Neuronal stem cell (in vitro differentiated cells): ENCODE data around the gene NFAM1.

Experiments used
- DNase-seq: peaks from one replicate; pipeline ENCODE4 v3.0.0-alpha.2; 2013; ENCODE audit warnings: low spot score
- H2AFZ ChIP-seq: one replicate; pipeline ENCODE4 v1.6.1; 2013; ENCODE audit warnings: mild to moderate bottlenecking, low read length, inconsistent platforms
- H2AK5ac ChIP-seq: 2 replicates; pipeline ENCODE4 v1.6.1; 2013; ENCODE audit warnings: low read depth, mild to moderate bottlenecking, inconsistent platforms, low read length, moderate library complexity, mixed read lengths
- H2BK120ac ChIP-seq: 2 replicates; pipeline ENCODE4 v1.6.1; 2013; ENCODE audit warnings: low read depth, mild to moderate bottlenecking, inconsistent platforms, low read length, moderate library complexity, mixed read lengths
- H2BK12ac ChIP-seq: one replicate; pipeline ENCODE4 v1.6.1; 2013; ENCODE audit warnings: low read length, inconsistent platforms
- H2BK15ac ChIP-seq: 2 replicates; pipeline ENCODE4 v1.6.1; 2013; ENCODE audit warnings: mild to moderate bottlenecking, low read length, inconsistent platforms, mixed read lengths
- H2BK5ac ChIP-seq: one replicate; pipeline ENCODE4 v1.6.1; 2013; ENCODE audit warnings: inconsistent platforms, mild to moderate bottlenecking, low read length, moderate library complexity
- H3K14ac ChIP-seq: one replicate; pipeline ENCODE4 v1.6.1; 2013; ENCODE audit warnings: low read length, inconsistent platforms
- H3K18ac ChIP-seq: 2 replicates; pipeline ENCODE4 v1.6.1; 2013; ENCODE audit warnings: low read length, inconsistent platforms
- H3K23ac ChIP-seq: 2 replicates; pipeline ENCODE4 v1.6.1; 2013; ENCODE audit warnings: low read depth, mild to moderate bottlenecking, mixed read lengths, low read length, inconsistent platforms; ENCODE audit not compliant: poor library complexity
- H3K27ac ChIP-seq: replicated peaks from 3 replicates; pipeline ENCODE4 v1.5.1; 2013; ENCODE audit warnings: low read length, inconsistent platforms
- H3K27me3 ChIP-seq, 3 experiments: 2 replicates each; pipeline ENCODE4 v1.6.1; 2013; ENCODE audit warnings: low read length in 3 of 3, mild to moderate bottlenecking in 2 of 3, inconsistent platforms in 1 of 3, low read depth in 1 of 3, mixed read lengths in 1 of 3, moderate library complexity in 1 of 3; ENCODE audit not compliant: control insufficient read depth in 3 of 3, insufficient read depth in 3 of 3
- H3K36me3 ChIP-seq, 2 donors: replicated peaks in 1 of 2; 2 replicates each; pipeline ENCODE4 v1.6.1; 2013; ENCODE audit warnings: low read length in 2 of 2; ENCODE audit not compliant: control insufficient read depth in 2 of 2, insufficient read depth in 2 of 2
- H3K4ac ChIP-seq: 2 replicates; pipeline ENCODE4 v1.6.1; 2013; ENCODE audit warnings: inconsistent platforms, mild to moderate bottlenecking, low read length, moderate library complexity
- H3K4me1 ChIP-seq, 2 donors: 1 replicate in 1 of 2; 2 replicates in 1 of 2; pipeline ENCODE4 v1.6.1; 2013; ENCODE audit warnings: low read length in 2 of 2, low read depth in 1 of 2; ENCODE audit not compliant: control insufficient read depth in 2 of 2, insufficient read depth in 1 of 2
- H3K4me2 ChIP-seq: one replicate; pipeline ENCODE4 v1.6.1; 2013; ENCODE audit warnings: mild to moderate bottlenecking, low read length, inconsistent platforms; ENCODE audit not compliant: insufficient read depth, poor library complexity, severe bottlenecking
- H3K4me3 ChIP-seq, 2 donors: 2 replicates each; pipeline ENCODE4 v1.5.1; 2013; ENCODE audit warnings: low read length in 2 of 2, mild to moderate bottlenecking in 2 of 2, inconsistent platforms in 1 of 2, moderate library complexity in 1 of 2
- H3K79me1 ChIP-seq: one replicate; pipeline ENCODE4 v1.6.1; 2013; ENCODE audit warnings: low read depth, mild to moderate bottlenecking, inconsistent platforms, low read length, moderate library complexity
- H3K9ac ChIP-seq: one replicate; pipeline ENCODE4 v1.6.1; 2013; ENCODE audit warnings: mild to moderate bottlenecking, low read depth, low read length, inconsistent platforms; ENCODE audit not compliant: poor library complexity
- H3K9me3 ChIP-seq, 2 donors: replicated peaks in 1 of 2; 2 replicates each; pipeline versions ENCODE3 to v1.6.1; 2013; ENCODE audit warnings: low read length in 2 of 2, mild to moderate bottlenecking in 2 of 2, inconsistent platforms in 1 of 2, low read depth in 1 of 2, mixed read lengths in 1 of 2, moderate library complexity in 1 of 2; ENCODE audit not compliant: control insufficient read depth in 2 of 2, insufficient read depth in 1 of 2
- H4K8ac ChIP-seq: one replicate; pipeline ENCODE4 v1.6.1; 2013; ENCODE audit warnings: low read depth, mild to moderate bottlenecking, inconsistent platforms, low read length, moderate library complexity
- H4K91ac ChIP-seq: one replicate; pipeline ENCODE4 v1.6.1; 2013; ENCODE audit warnings: low read length, low read depth, mild to moderate bottlenecking, inconsistent platforms; ENCODE audit not compliant: poor library complexity
- WGBS, 2 donors: extraction: QIAGEN DNeasy Blood & Tissue Kit; methylation state at CpG; one replicate each; pipeline ENCODE4 v1.1.7; 2013; ENCODE audit warnings: missing lambda C conversion rate in 2 of 2, mixed read lengths in 1 of 2; ENCODE audit not compliant: insufficient read length in 2 of 2, insufficient replicate concordance in 1 of 2; ENCODE audit errors: extremely low coverage in 2 of 2; 5-methylcytosine and 5-hydroxymethylcytosine counted together

NFAM1 gene

GRCh38 chr22:42399315-42400271, 32.6 kb downstream of the NFAM1 start:
- H2BK15ac ChIP-seq = no peak overlapping the region
- no peak overlapping the region for H4K8ac ChIP-seq
- H3K18ac ChIP-seq = peak overlapping the region; percentile 79
- H4K91ac ChIP-seq = no peak overlapping the region
- H3K4me3 ChIP-seq = no peak overlapping the region
- peak overlapping the region; percentile 21 for H3K4me2 ChIP-seq
- no peaks in the 10 kb centered on the region for H3K79me1 ChIP-seq
- no peaks in the 10 kb centered on the region for H3K9me3 ChIP-seq
- H2BK120ac ChIP-seq = no peak overlapping the region
- H3K27ac ChIP-seq = peak overlapping the region; percentile 33
- peaks cover 4 to 7% of the 10 kb centered on the region in 2 donors for H3K4me1 ChIP-seq
- no peak overlapping the region for H2BK12ac ChIP-seq
- no peak overlapping the region for H2BK5ac ChIP-seq
- H3K4ac ChIP-seq = no peak overlapping the region
- H3K23ac ChIP-seq = no peak overlapping the region
- H3K36me3 ChIP-seq = no peaks in the 10 kb centered on the region
- DNase-seq = peak; percentile 37
- no CpG with 5 or more reads among the region's 30 CpGs for WGBS, 2 donors
- H2AFZ ChIP-seq = peak overlapping the region; percentile 72
- H3K14ac ChIP-seq = no peak overlapping the region
- H2AK5ac ChIP-seq = no peak overlapping the region
- peaks cover 0 to 56% (median 0%) of the 10 kb centered on the region in 3 experiments for H3K27me3 ChIP-seq
- H3K9ac ChIP-seq = peak overlapping the region; percentile 25

- DNase-seq = no peak
- Histone ChIP-seq H3K23ac (no peak overlapping the region), H2BK5ac (no peak overlapping the region), H3K4ac (no peak overlapping the region), H3K79me1 (no peaks in the 10 kb centered on the region), H3K4me1 (peaks cover 4 to 7% of the 10 kb centered on the region in 2 donors), H2BK120ac (no peak overlapping the region), H2AK5ac (peak overlapping the region; percentile 20), H3K9me3 (no peaks in the 10 kb centered on the region), H4K8ac (no peak overlapping the region), H3K9ac (no peak overlapping the region), H3K4me2 (no peak overlapping the region), H2BK12ac (no peak overlapping the region), H3K27me3 (peaks cover 0 to 39% (median 0%) of the 10 kb centered on the region in 3 experiments), H4K91ac (no peak overlapping the region), H3K14ac (no peak overlapping the region), H3K18ac (no peak overlapping the region), H3K36me3 (no peaks in the 10 kb centered on the region), H3K4me3 (peak overlapping the region in 1 of 2 donors; percentile 36), H3K27ac (no peak overlapping the region), H2BK15ac (peak overlapping the region; percentile 44), H2AFZ (no peak overlapping the region)
- no CpG with 5 or more reads among the region's 15 CpGs for WGBS, 2 donors
These were observed 34.6 kb downstream of the NFAM1 start for GRCh38 chr22:42397332-42398249.

DNA sequence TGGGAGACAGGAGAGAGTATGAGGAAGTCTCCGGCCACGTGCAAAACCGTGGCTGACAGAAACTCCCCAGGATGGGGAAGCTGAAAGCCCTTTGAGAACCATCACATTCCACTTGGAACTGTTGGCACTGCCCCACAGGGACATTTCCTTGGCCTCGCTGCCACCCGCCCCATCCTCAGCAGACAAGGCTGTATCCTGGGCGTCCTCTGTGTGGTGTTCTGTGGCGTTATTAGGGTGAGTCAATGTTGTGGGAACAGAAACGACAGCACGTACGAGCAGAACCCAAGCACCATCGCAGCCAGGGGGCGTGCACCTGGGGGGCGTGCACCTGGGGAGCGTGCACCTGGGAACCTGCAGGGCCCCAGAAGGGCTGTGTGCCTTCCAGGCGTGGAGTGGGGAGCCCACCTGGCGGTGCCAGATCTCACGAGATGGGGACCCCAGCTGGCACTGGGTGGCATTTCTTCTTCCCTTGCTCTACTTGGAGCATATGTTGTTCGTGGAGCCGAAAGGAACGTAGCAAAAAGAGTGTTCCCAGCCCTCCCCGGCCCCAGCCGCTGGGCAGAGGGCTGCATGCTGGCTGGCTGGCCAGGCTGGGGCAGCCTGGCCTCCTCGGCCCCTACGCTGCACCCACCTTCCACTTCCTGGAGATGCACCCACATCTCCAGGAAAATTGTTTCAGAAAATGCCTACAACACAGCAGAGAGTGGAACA, 35.4 kb downstream of the NFAM1 start:
- no peak overlapping the region for H3K4ac ChIP-seq
- H2BK12ac ChIP-seq = no peak overlapping the region
- no peak overlapping the region for H3K27ac ChIP-seq
- no peaks in the 10 kb centered on the region for H3K79me1 ChIP-seq
- no CpG with 5 or more reads among the region's 24 CpGs for whole genome bisulfite sequencing, 2 donors
- H2BK15ac ChIP-seq = peak overlapping the region; percentile 44
- H3K4me2 ChIP-seq = no peak overlapping the region
- peak overlapping the region; percentile 88 for H3K18ac ChIP-seq
- H2BK120ac ChIP-seq = peak overlapping the region; percentile 24
- peak overlapping the region; percentile 82 for H2AK5ac ChIP-seq
- peak overlapping the region; percentile 59 for H3K23ac ChIP-seq
- no peak overlapping the region for H3K4me3 ChIP-seq
- H3K14ac ChIP-seq = no peak overlapping the region
- peaks cover 0 to 41% (median 0%) of the 10 kb centered on the region in 3 experiments for H3K27me3 ChIP-seq
- H3K9ac ChIP-seq = peak overlapping the region; percentile 1
- no peaks in the 10 kb centered on the region for H3K36me3 ChIP-seq
- peaks cover 4 to 7% of the 10 kb centered on the region in 2 donors for H3K4me1 ChIP-seq
- H4K8ac ChIP-seq = no peak overlapping the region
- H2BK5ac ChIP-seq = no peak overlapping the region
- no peak for DNase-seq
- H2AFZ ChIP-seq = no peak overlapping the region
- H3K9me3 ChIP-seq = no peaks in the 10 kb centered on the region
- H4K91ac ChIP-seq = no peak overlapping the region
